Measurements from ENCODE around the gene RAB31. TPM values are rescaled to one million over a fixed set of nuclear protein-coding genes. Genes with fewer than 3 reads are reported as not detected.

RAB31 gene
- polyA plus RNA-seq, 1 of the 3 experiments (the other 2 are of a cell fraction), result 23.0 TPM

- TF ChIP-seq USF1 (IDR thresholded peaks at IDR 0.05; ENCODE audit: borderline replicate concordance, low read depth), result no peak
Observed at GRCh38 chr18:9772847-9773677, 65.0 kb downstream of the RAB31 start (continued).

- Histone ChIP-seq H2AFZ (ENCODE audit: low read depth) (no peak overlapping the region), H3K79me2 (ENCODE audit: insufficient read depth) (peaks cover 30% of the 10 kb centered on the region; the same call in 1 of the 2 replicates), H3K4me2 (no peak overlapping the region), H3K9ac (no peak overlapping the region), H3K4me3 (ENCODE audit: low read depth in 2 of 2, low read length in 1 of 2) (no peak overlapping the region), H3K4me1 (ENCODE audit: control insufficient read depth in 1 of 2, insufficient read depth in 2 of 2, low read depth in 1 of 2, low read length in 1 of 2) (peaks cover 0 to 2% of the 10 kb centered on the region in 2 experiments; a peak in 1 of 4 replicates), H4K20me1 (ENCODE audit: insufficient read depth) (no peaks in the 10 kb centered on the region), H3K9me3 (no peaks in the 10 kb centered on the region), H3K27ac (ENCODE audit: low read depth in 2 of 2, low read length in 1 of 2) (no peak overlapping the region), H3F3A (replicated peaks; ENCODE audit: insufficient read depth) (peaks cover 6% of the 10 kb centered on the region), H3K9me2 (no peaks in the 10 kb centered on the region), H3K36me3 (replicated peaks in 1 of 2; ENCODE audit: control insufficient read depth in 1 of 2, insufficient read depth in 2 of 2, low read length in 1 of 2) (no peaks in the 10 kb centered on the region), H3K27me3 (ENCODE audit: insufficient read depth) (no peaks in the 10 kb centered on the region)
- TF ChIP-seq CTCF (IDR thresholded peaks at IDR 0.05) (no peak), TCF12 (IDR thresholded peaks at IDR 0.05) (no peak), RCOR1 (IDR thresholded peaks at IDR 0.05; ENCODE audit: low read length) (no peak), YY1 (IDR thresholded peaks at IDR 0.05; ENCODE audit: low read depth) (no peak), USF2 (IDR thresholded peaks at IDR 0.05; ENCODE audit: borderline replicate concordance, low read depth, low read length) (no peak), ZBTB33 (IDR thresholded peaks at IDR 0.05; ENCODE audit: borderline replicate concordance, low read depth) (no peak)
- DNase-seq, result no peak
- ChIA-PET CTCF (no interaction called here), POLR2A (no interaction called here)
- 94% methylated on average over 5 of the region's 5 CpGs for WGBS (ENCODE audit: low lambda C conversion rate)
Observed at GRCh38 chr18:9774150-9774549, 66.0 kb downstream of the RAB31 start.

GRCh38 chr18:9775178-9775577 is 67.1 kb downstream of the RAB31 start:
- Histone ChIP-seq H3K36me3 (replicated peaks in 1 of 2; ENCODE audit: control insufficient read depth in 1 of 2, insufficient read depth in 2 of 2, low read length in 1 of 2) (no peaks in the 10 kb centered on the region), H3K79me2 (ENCODE audit: insufficient read depth) (peaks cover 22% of the 10 kb centered on the region; the same call in 1 of the 2 replicates), H3K9me2 (no peaks in the 10 kb centered on the region), H3K4me1 (ENCODE audit: control insufficient read depth in 1 of 2, insufficient read depth in 2 of 2, low read depth in 1 of 2, low read length in 1 of 2) (peaks cover 0 to 2% of the 10 kb centered on the region in 2 experiments; a peak in 1 of 4 replicates), H3K27ac (ENCODE audit: low read depth in 2 of 2, low read length in 1 of 2) (no peak overlapping the region), H2AFZ (ENCODE audit: low read depth) (no peak overlapping the region), H4K20me1 (ENCODE audit: insufficient read depth) (no peaks in the 10 kb centered on the region), H3K4me3 (ENCODE audit: low read depth in 2 of 2, low read length in 1 of 2) (no peak overlapping the region), H3K27me3 (ENCODE audit: insufficient read depth) (no peaks in the 10 kb centered on the region), H3F3A (replicated peaks; ENCODE audit: insufficient read depth) (peaks cover 5% of the 10 kb centered on the region), H3K9me3 (no peaks in the 10 kb centered on the region), H3K4me2 (no peak overlapping the region), H3K9ac (no peak overlapping the region)
- ChIA-PET CTCF (no interaction called here), POLR2A (no interaction called here)
- WGBS (ENCODE audit: low lambda C conversion rate), result 93% methylated on average over 10 of the region's 10 CpGs
- DNase-seq, result no peak
- TF ChIP-seq JUND (IDR thresholded peaks at IDR 0.05) (no peak), REST (IDR thresholded peaks at IDR 0.05; ENCODE audit: low read depth, low read length) (no peak), SMC3 (IDR thresholded peaks at IDR 0.05; ENCODE audit: low read depth, low read length) (no peak), TAF1 (IDR thresholded peaks at IDR 0.05; ENCODE audit: borderline replicate concordance, low read depth, low read length) (no peak), POLR2AphosphoS5 (IDR thresholded peaks at IDR 0.05; ENCODE audit: low read depth, low read length) (no peak), USF2 (IDR thresholded peaks at IDR 0.05; ENCODE audit: borderline replicate concordance, low read depth, low read length) (no peak), RFX5 (IDR thresholded peaks at IDR 0.05; ENCODE audit: low read length) (no peak)

Measured in SK-N-SH (cell line).